SK-N-SH (cell line): Measurements from ENCODE around the gene HRH1. TPM values are rescaled to one million over a fixed set of nuclear protein-coding genes. Genes with fewer than 3 reads are reported as not detected.
"Not testable (repeated sequence)": the region's sequence is repeated elsewhere in the genome, so short reads cannot be mapped to it uniquely, and the experiment has no call there.

Experiments
- CTCF ChIA-PET: fragments of 300-600, 350-600 bp; formaldehyde crosslinking; extraction: SDS; loops from one replicate; lab custom pipeline; 2021; lab: Yijun Ruan, JAX
- POLR2A ChIA-PET: fragments of 350-600 bp; sonication (Branson Sonifier 250); formaldehyde crosslinking; extraction: SDS; loops from one replicate; lab custom pipeline; 2020; ENCODE audit warnings: antibody characterized with exemption, inconsistent platforms; lab: Yijun Ruan, JAX
- DNase-seq: peaks from one replicate; pipeline ENCODE4 v3.0.0; 2012
- H2AFZ ChIP-seq: fragments of 200-600 bp; sonication (generic); 2 replicates; pipeline ENCODE4 v1.8.1; 2016; ENCODE audit warnings: antibody characterized with exemption, mild to moderate bottlenecking, low read depth
- H3F3A ChIP-seq: fragments of 200-600 bp; sonication (generic); replicated peaks from 2 replicates; pipeline ENCODE3; 2016; ENCODE audit warnings: antibody characterized with exemption, mild to moderate bottlenecking; ENCODE audit not compliant: insufficient read depth
- H3K27ac ChIP-seq, 2 experiments: fragments of 200-500 bp in 1 of 2; fragments of 200-600 bp in 1 of 2; sonication (Bioruptor generic) in 1 of 2; sonication (generic), shearing (Covaris generic) in 1 of 2; 2 replicates each; pipeline versions ENCODE4 v1.5.1 to v1.6.1; 2014 to 2016; ENCODE audit warnings: low read depth in 2 of 2, inconsistent platforms in 1 of 2, low read length in 1 of 2, mild to moderate bottlenecking in 1 of 2, mixed read lengths in 1 of 2
- H3K27me3 ChIP-seq: fragments of 200-600 bp; sonication (generic), shearing (Covaris generic); 2 replicates; pipeline ENCODE4 v1.6.1; 2016; ENCODE audit warnings: mixed run types; ENCODE audit not compliant: insufficient read depth
- H3K36me3 ChIP-seq, 2 experiments: fragments of 200-500 bp in 1 of 2; fragments of 200-600 bp in 1 of 2; sonication (Bioruptor generic) in 1 of 2; sonication (generic) in 1 of 2; replicated peaks in 1 of 2; 2 replicates each; pipeline versions ENCODE3 to v1.5.1; 2014 to 2016; ENCODE audit warnings: low read length in 1 of 2, mild to moderate bottlenecking in 1 of 2; ENCODE audit not compliant: insufficient read depth in 2 of 2, control insufficient read depth in 1 of 2
- H3K4me1 ChIP-seq, 2 experiments: fragments of 200-500 bp in 1 of 2; fragments of 200-600 bp in 1 of 2; sonication (Bioruptor generic) in 1 of 2; sonication (generic), shearing (Covaris generic) in 1 of 2; 2 replicates each; pipeline versions ENCODE4 v1.5.1 to v1.6.1; 2014 to 2016; ENCODE audit warnings: low read depth in 1 of 2, low read length in 1 of 2, mixed run types in 1 of 2; ENCODE audit not compliant: insufficient read depth in 2 of 2, control insufficient read depth in 1 of 2
- H3K4me2 ChIP-seq: fragments of 200-600 bp; sonication (generic), shearing (Covaris generic); 2 replicates; pipeline ENCODE4 v1.6.1; 2017; ENCODE audit warnings: mixed run types
- H3K4me3 ChIP-seq, 2 experiments: fragments of 200-500 bp in 1 of 2; fragments of 200-600 bp in 1 of 2; sonication (Bioruptor generic) in 1 of 2; sonication (generic), shearing (Covaris generic) in 1 of 2; 2 replicates each; pipeline versions ENCODE4 v1.5.1 to v1.8.1; 2014 to 2016; ENCODE audit warnings: low read depth in 2 of 2, inconsistent platforms in 1 of 2, low read length in 1 of 2, mild to moderate bottlenecking in 1 of 2, mixed read lengths in 1 of 2, moderate library complexity in 1 of 2
- H3K79me2 ChIP-seq: fragments of 200-600 bp; sonication (generic); 2 replicates; pipeline ENCODE4 v1.8.1; 2017; ENCODE audit warnings: mild to moderate bottlenecking; ENCODE audit not compliant: insufficient read depth
- H3K9ac ChIP-seq: fragments of 200-600 bp; sonication (generic); 2 replicates; pipeline ENCODE4 v1.6.1; 2017; ENCODE audit warnings: mixed run types
- H3K9me2 ChIP-seq: fragments of 200-600 bp; sonication (generic); 2 replicates; pipeline ENCODE4 v1.6.1; 2017; ENCODE audit warnings: mixed run types
- H3K9me3 ChIP-seq: fragments of 200-600 bp; sonication (generic); 2 replicates; pipeline ENCODE4 v1.6.1; 2017; ENCODE audit warnings: mixed run types, mild to moderate bottlenecking, moderate library complexity
- H4K20me1 ChIP-seq: fragments of 200-600 bp; sonication (generic); 2 replicates; pipeline ENCODE4 v1.6.1; 2017; ENCODE audit warnings: mild to moderate bottlenecking, mixed run types; ENCODE audit not compliant: insufficient read depth
- ELF1 ChIP-seq: IDR thresholded peaks from 2 replicates; pipeline ENCODE4 v1.4.0; 2012
- EP300 ChIP-seq, 2 experiments: IDR thresholded peaks; 2 replicates each; pipeline versions ENCODE4 v1.4.0 to v1.6.1; 2012; ENCODE audit warnings: borderline replicate concordance in 1 of 2, low read depth in 1 of 2, low read length in 1 of 2
- FOXM1 ChIP-seq: IDR thresholded peaks from 2 replicates; pipeline ENCODE4 v1.4.0; 2012; ENCODE audit warnings: low read depth, mild to moderate bottlenecking
- GATA2 ChIP-seq: sonication (generic); formaldehyde crosslinking; IDR thresholded peaks from 2 replicates; pipeline ENCODE4 v1.5.0; 2020; ENCODE audit warnings: mild to moderate bottlenecking, missing genetic modification reagents
- JUND ChIP-seq: IDR thresholded peaks from 2 replicates; pipeline ENCODE4 v1.4.0; 2012
- POLR2AphosphoS5 ChIP-seq: IDR thresholded peaks from 2 replicates; pipeline ENCODE4 v1.6.1; 2012; ENCODE audit warnings: low read depth, low read length
- RAD21 ChIP-seq: IDR thresholded peaks from 2 replicates; pipeline ENCODE4 v1.6.1; 2012; ENCODE audit warnings: mild to moderate bottlenecking, low read length
- RFX5 ChIP-seq: IDR thresholded peaks from 2 replicates; pipeline ENCODE4 v1.6.1; 2012; ENCODE audit warnings: mild to moderate bottlenecking, improper control_type of control experiment, low read length
- RXRA ChIP-seq: IDR thresholded peaks from 2 replicates; pipeline ENCODE4 v1.4.0; 2012; ENCODE audit warnings: low read depth, mild to moderate bottlenecking, borderline replicate concordance
- SMC3 ChIP-seq: IDR thresholded peaks from 2 replicates; pipeline ENCODE4 v1.6.1; 2012; ENCODE audit warnings: low read depth, low read length, improper control_type of control experiment
- YY1 ChIP-seq: IDR thresholded peaks from 2 replicates; pipeline ENCODE4 v1.4.0; 2012; ENCODE audit warnings: low read depth, mild to moderate bottlenecking
- WGBS: methylation state at CpG from one replicate; pipeline ENCODE4 v1.1.6; 2017; ENCODE audit warnings: low lambda C conversion rate; 5-methylcytosine and 5-hydroxymethylcytosine counted together
- polyA plus RNA-seq, 3 experiments: library from polyadenylated mRNA; depleted of rRNA; stranded (reverse); fragments of >200 nt; gene quantifications; 2 replicates each; pipeline ENCODE4 v1.2.3, GENCODE V29; 2012
- TF ChIP-seq, protein P1 (sequence below): fragments of 200-600 bp; sonication (generic); IDR thresholded peaks from 2 replicates; pipeline ENCODE4 v1.6.1; 2017; ENCODE audit warnings: antibody characterized with exemption, mild to moderate bottlenecking, moderate library complexity
- TF ChIP-seq, protein P2 (sequence below): IDR thresholded peaks from 2 replicates; pipeline ENCODE4 v1.4.0; 2012; ENCODE audit warnings: low read depth, borderline replicate concordance

Gene HRH1
- polyA plus RNA-seq, 1 of the 3 experiments (the other 2 are of a cell fraction), result 6.2 TPM

DNA sequence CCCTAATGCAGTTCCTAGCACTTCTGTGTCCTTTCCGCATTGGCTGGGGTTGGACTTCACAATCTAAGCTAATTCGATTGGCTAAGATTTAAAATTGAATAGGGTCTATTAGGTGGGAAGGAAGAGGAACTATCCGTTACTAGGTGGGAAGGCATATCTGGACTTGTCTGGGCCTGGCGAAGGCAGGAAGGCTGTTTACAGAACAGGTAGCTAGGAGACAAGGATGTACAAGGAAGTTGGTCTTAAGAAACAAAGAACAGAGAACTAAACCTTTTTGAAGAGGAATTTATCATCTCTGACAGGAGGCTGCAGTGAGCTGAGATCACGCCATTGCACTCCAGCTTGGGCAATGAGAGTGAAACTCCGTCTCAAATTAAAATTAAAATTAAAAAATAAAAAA, 100.6 kb downstream of the HRH1 start:
- Histone ChIP-seq H3K9me3 (no peaks in the 10 kb centered on the region), H3F3A (no peaks in the 10 kb centered on the region), H3K27me3 (no peaks in the 10 kb centered on the region), H3K27ac (no peak overlapping the region), H3K9ac (no peak overlapping the region), H4K20me1 (no peaks in the 10 kb centered on the region), H3K4me3 (no peak overlapping the region), H2AFZ (no peak overlapping the region), H3K4me1 (no peaks in the 10 kb centered on the region), H3K79me2 (peaks cover 91% of the 10 kb centered on the region), H3K4me2 (no peak overlapping the region)
- POLR2A ChIA-PET, result no interaction called here
- CTCF ChIA-PET, result interaction anchor here (0.9 kb wide), 1 partner anchor 194 kb away, joined by 3 read pairs; no protein-coding TSS in a partner anchor
- DNase-seq, result no peak
- WGBS, result 88% methylated on average over 6 of the region's 6 CpGs
- TF ChIP-seq ELF1 (no peak), RXRA (no peak), JUND (no peak), SMC3 (no peak), EP300 (IDR thresholded peaks at IDR 0.05; ENCODE audit: borderline replicate concordance in 1 of 2, low read depth in 1 of 2, low read length in 1 of 2) (no peak), FOXM1 (no peak), RAD21 (no peak), POLR2AphosphoS5 (no peak), YY1 (no peak), RFX5 (no peak), GATA2 (no peak)
- TF ChIP-seq, protein P1, sequence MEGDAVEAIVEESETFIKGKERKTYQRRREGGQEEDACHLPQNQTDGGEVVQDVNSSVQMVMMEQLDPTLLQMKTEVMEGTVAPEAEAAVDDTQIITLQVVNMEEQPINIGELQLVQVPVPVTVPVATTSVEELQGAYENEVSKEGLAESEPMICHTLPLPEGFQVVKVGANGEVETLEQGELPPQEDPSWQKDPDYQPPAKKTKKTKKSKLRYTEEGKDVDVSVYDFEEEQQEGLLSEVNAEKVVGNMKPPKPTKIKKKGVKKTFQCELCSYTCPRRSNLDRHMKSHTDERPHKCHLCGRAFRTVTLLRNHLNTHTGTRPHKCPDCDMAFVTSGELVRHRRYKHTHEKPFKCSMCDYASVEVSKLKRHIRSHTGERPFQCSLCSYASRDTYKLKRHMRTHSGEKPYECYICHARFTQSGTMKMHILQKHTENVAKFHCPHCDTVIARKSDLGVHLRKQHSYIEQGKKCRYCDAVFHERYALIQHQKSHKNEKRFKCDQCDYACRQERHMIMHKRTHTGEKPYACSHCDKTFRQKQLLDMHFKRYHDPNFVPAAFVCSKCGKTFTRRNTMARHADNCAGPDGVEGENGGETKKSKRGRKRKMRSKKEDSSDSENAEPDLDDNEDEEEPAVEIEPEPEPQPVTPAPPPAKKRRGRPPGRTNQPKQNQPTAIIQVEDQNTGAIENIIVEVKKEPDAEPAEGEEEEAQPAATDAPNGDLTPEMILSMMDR, result no peak
- TF ChIP-seq, protein P2, sequence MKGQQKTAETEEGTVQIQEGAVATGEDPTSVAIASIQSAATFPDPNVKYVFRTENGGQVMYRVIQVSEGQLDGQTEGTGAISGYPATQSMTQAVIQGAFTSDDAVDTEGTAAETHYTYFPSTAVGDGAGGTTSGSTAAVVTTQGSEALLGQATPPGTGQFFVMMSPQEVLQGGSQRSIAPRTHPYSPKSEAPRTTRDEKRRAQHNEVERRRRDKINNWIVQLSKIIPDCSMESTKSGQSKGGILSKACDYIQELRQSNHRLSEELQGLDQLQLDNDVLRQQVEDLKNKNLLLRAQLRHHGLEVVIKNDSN, result no peak
- TF ChIP-seq, all 33 proteins: peak for 0
- Histone ChIP-seq H3K9me2 (no peaks in the 10 kb centered on the region), H3K36me3 (peaks cover 12 to 25% of the 10 kb centered on the region in 2 experiments)

DNA sequence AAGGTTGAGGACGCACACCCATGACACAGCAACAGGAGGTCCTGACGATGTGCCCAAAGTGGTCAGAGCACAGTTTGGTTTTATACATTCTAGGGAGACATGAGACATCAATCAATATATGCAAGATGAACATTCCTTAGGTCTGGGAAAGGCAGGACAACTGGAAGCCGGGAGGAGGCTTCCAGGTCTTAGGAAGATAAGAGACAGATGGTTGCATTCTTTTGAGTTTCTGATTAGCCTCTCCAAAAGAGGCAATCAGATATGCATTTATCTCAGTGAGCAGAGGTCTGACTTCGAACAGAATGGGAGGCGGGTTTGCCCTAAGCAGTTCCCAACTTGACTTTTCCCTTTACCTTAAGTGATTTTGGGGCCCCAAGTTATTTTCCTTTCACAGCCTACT, 101.2 kb downstream of the HRH1 start:
- H3K9me3 ChIP-seq, H3K4me2 ChIP-seq, H3F3A ChIP-seq, H2AFZ ChIP-seq, H3K4me3 ChIP-seq, POLR2A ChIA-PET, H3K4me1 ChIP-seq, H3K9ac ChIP-seq, DNase-seq, H3K27ac ChIP-seq, H3K9me2 ChIP-seq, H4K20me1 ChIP-seq, H3K27me3 ChIP-seq: not testable (repeated sequence)
- peaks cover 19 to 31% of the 10 kb centered on the region in 2 experiments for H3K36me3 ChIP-seq
- WGBS, result 87% methylated on average over 5 of the region's 5 CpGs
- CTCF ChIA-PET, result interaction anchor here (0.9 to 1.1 kb wide), 2 partner anchors 32 to 195 kb away, joined by 3 to 4 read pairs; no protein-coding TSS in a partner anchor
- H3K79me2 ChIP-seq, result peaks cover 93% of the 10 kb centered on the region
